SK-N-SH treated with all-trans-retinoic acid at 6 μM for 48 hours (cell line): ENCODE results near the gene BNIPL.

Experiments
- ATAC-seq: fragments of 200-7000 bp; cut with Tn5 transposase; 3 replicates; pipeline ENCODE4 v1.9.1; 2020; ENCODE audit warnings: mild to moderate bottlenecking, moderate library complexity
- ARNTL ChIP-seq: fragments of 450-650 bp; formaldehyde crosslinking; IDR thresholded peaks from 2 replicates; pipeline ENCODE4 v1.5.0; 2020; ENCODE audit warnings: low read depth, mild to moderate bottlenecking, moderate library complexity, borderline replicate concordance
- BACH2 ChIP-seq: fragments of 250-450 bp; sonication (Bioruptor Pico); IDR thresholded peaks from 2 replicates; pipeline ENCODE4 v1.9.0; 2021; ENCODE audit warnings: mild to moderate bottlenecking, borderline replicate concordance
- CSDC2 ChIP-seq: fragments of 250-450 bp; sonication (Bioruptor Pico); IDR thresholded peaks from 2 replicates; pipeline ENCODE4 v1.5.0; 2020; ENCODE audit warnings: mild to moderate bottlenecking, moderate library complexity
- ESRRG ChIP-seq: fragments of 250-450 bp; sonication (Bioruptor Pico); IDR thresholded peaks from 2 replicates; pipeline ENCODE4 v1.6.1; 2021; ENCODE audit warnings: mild to moderate bottlenecking
- GLIS3 ChIP-seq: fragments of 250-450 bp; sonication (Bioruptor Pico); IDR thresholded peaks from 2 replicates; pipeline ENCODE4 v1.5.0; 2020; ENCODE audit warnings: mild to moderate bottlenecking, moderate library complexity
- PPARA ChIP-seq: fragments of 250-450 bp; sonication (Bioruptor Pico); IDR thresholded peaks from 2 replicates; pipeline ENCODE4 v1.5.0; 2020; ENCODE audit warnings: mild to moderate bottlenecking, borderline replicate concordance
- RARB ChIP-seq: fragments of 250-450 bp; sonication (Bioruptor Pico); IDR thresholded peaks from 2 replicates; pipeline ENCODE4 v1.8.0; 2021; ENCODE audit warnings: mild to moderate bottlenecking, moderate library complexity
- SNAI2 ChIP-seq: fragments of 250-450 bp; sonication (Bioruptor Pico); IDR thresholded peaks from 2 replicates; pipeline ENCODE4 v1.5.0; 2020; ENCODE audit warnings: mild to moderate bottlenecking, moderate library complexity
- TCF4 ChIP-seq: fragments of 250-450 bp; sonication (Bioruptor Pico); IDR thresholded peaks from 2 replicates; pipeline ENCODE4 v1.8.0; 2021; ENCODE audit warnings: mild to moderate bottlenecking, moderate library complexity, borderline replicate concordance
- TOX ChIP-seq: fragments of 250-450 bp; sonication (Bioruptor Pico); IDR thresholded peaks from 2 replicates; pipeline ENCODE4 v1.8.0; 2021; ENCODE audit warnings: mild to moderate bottlenecking, moderate library complexity, borderline replicate concordance
- ZC3H10 ChIP-seq: fragments of 250-450 bp; sonication (Bioruptor Pico); IDR thresholded peaks from 2 replicates; pipeline ENCODE4 v1.5.1; 2021; ENCODE audit warnings: mild to moderate bottlenecking, moderate library complexity
- ZFP3 ChIP-seq: fragments of 250-450 bp; sonication (Bioruptor Pico); IDR thresholded peaks from 2 replicates; pipeline ENCODE4 v1.5.0; 2020; ENCODE audit warnings: mild to moderate bottlenecking, moderate library complexity
- ZFP30 ChIP-seq: fragments of 450-650 bp; formaldehyde crosslinking; IDR thresholded peaks from 2 replicates; pipeline ENCODE4 v1.5.0; 2022; ENCODE audit warnings: mild to moderate bottlenecking, moderate library complexity
- ZNF565 ChIP-seq: fragments of 450-650 bp; formaldehyde crosslinking; conservative IDR thresholded peaks from 2 replicates; pipeline ENCODE4 v1.5.0; 2020; ENCODE audit warnings: low read depth, mild to moderate bottlenecking, moderate library complexity
- ZNF70 ChIP-seq: fragments of 450-650 bp; formaldehyde crosslinking; IDR thresholded peaks from 2 replicates; pipeline ENCODE4 v1.5.0; 2020; ENCODE audit warnings: mild to moderate bottlenecking, moderate library complexity
- ZNF8 ChIP-seq: fragments of 450-650 bp; formaldehyde crosslinking; IDR thresholded peaks from 2 replicates; pipeline ENCODE4 v1.5.0; 2020; ENCODE audit warnings: mild to moderate bottlenecking, moderate library complexity
- TF ChIP-seq, protein P1 (sequence below): fragments of 250-450 bp; sonication (Bioruptor Pico); IDR thresholded peaks from 2 replicates; pipeline ENCODE4 v1.5.1; 2021; ENCODE audit warnings: mild to moderate bottlenecking, moderate library complexity
- TF ChIP-seq, protein P2 (sequence below): fragments of 250-450 bp; sonication (Bioruptor Pico); IDR thresholded peaks from 2 replicates; pipeline ENCODE4 v1.8.0; 2021; ENCODE audit warnings: low read depth, mild to moderate bottlenecking, moderate library complexity, borderline replicate concordance
- TF ChIP-seq, protein P3 (sequence below): fragments of 250-450 bp; sonication (Bioruptor Pico); IDR thresholded peaks from 2 replicates; pipeline ENCODE4 v1.5.1; 2020; ENCODE audit warnings: low read depth, mild to moderate bottlenecking, moderate library complexity
- TF ChIP-seq, protein P4 (sequence below): fragments of 250-450 bp; sonication (Bioruptor Pico); IDR thresholded peaks from 2 replicates; pipeline ENCODE4 v1.5.0; 2020; ENCODE audit warnings: mild to moderate bottlenecking, moderate library complexity

BNIPL gene

DNA sequence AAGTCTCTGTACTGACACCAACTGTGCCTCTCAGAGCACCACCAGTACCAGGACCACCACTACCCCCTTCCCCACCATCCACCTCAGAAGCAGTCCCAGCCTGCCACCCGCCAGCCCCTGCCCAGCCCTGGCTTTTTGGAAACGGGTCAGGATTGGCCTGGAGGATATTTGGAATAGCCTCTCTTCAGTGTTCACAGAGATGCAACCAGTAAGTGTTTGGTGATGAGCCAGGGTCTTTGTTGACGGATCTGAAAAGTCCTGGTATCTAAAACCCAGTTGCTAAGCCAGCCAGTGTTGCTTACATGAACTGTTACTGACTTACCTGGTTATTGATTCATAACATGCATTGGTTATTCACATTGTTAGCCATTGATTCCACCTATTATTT is 12.3 kb downstream of the BNIPL start (continued):
- TF ChIP-seq ZNF8 (no peak), GLIS3 (CRISPR knock-in tag) (no peak)
- TF ChIP-seq, protein P1, sequence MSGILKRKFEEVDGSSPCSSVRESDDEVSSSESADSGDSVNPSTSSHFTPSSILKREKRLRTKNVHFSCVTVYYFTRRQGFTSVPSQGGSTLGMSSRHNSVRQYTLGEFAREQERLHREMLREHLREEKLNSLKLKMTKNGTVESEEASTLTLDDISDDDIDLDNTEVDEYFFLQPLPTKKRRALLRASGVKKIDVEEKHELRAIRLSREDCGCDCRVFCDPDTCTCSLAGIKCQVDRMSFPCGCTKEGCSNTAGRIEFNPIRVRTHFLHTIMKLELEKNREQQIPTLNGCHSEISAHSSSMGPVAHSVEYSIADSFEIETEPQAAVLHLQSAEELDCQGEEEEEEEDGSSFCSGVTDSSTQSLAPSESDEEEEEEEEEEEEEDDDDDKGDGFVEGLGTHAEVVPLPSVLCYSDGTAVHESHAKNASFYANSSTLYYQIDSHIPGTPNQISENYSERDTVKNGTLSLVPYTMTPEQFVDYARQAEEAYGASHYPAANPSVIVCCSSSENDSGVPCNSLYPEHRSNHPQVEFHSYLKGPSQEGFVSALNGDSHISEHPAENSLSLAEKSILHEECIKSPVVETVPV (CRISPR knock-in tag): no peak

DNA sequence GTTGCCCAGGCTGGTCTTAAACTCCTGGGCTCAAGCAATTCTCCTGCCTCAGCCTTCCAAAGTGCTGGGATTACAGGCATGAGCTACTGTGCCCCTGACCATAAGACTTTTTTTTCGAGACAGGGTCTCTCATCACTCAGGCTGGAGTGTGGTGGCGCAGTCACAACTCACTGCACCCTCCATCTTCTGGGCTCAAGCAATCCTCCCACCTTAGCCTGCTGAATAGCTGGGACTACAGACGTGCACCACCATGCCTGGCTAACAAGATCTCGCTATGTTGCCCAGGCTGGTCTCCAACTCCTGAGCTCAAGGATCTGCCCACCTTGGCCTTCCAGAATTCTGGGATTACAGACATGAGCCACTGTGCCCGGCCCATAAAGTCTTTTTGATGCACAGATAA is 13.1 kb downstream of the BNIPL start:
- no peak for ATAC-seq
- TF ChIP-seq ZFP30 (CRISPR knock-in tag) (no peak), ZNF70 (CRISPR knock-in tag) (no peak), ZFP3 (CRISPR knock-in tag) (no peak), ARNTL (no peak), PPARA (no peak)
- TF ChIP-seq, protein P2, sequence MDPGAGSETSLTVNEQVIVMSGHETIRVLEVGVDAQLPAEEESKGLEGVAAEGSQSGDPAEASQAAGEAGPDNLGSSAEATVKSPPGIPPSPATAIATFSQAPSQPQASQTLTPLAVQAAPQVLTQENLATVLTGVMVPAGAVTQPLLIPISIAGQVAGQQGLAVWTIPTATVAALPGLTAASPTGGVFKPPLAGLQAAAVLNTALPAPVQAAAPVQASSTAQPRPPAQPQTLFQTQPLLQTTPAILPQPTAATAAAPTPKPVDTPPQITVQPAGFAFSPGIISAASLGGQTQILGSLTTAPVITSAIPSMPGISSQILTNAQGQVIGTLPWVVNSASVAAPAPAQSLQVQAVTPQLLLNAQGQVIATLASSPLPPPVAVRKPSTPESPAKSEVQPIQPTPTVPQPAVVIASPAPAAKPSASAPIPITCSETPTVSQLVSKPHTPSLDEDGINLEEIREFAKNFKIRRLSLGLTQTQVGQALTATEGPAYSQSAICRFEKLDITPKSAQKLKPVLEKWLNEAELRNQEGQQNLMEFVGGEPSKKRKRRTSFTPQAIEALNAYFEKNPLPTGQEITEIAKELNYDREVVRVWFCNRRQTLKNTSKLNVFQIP (CRISPR knock-in tag): no peak
- TF ChIP-seq, all 23 proteins: peak for 0

DNA sequence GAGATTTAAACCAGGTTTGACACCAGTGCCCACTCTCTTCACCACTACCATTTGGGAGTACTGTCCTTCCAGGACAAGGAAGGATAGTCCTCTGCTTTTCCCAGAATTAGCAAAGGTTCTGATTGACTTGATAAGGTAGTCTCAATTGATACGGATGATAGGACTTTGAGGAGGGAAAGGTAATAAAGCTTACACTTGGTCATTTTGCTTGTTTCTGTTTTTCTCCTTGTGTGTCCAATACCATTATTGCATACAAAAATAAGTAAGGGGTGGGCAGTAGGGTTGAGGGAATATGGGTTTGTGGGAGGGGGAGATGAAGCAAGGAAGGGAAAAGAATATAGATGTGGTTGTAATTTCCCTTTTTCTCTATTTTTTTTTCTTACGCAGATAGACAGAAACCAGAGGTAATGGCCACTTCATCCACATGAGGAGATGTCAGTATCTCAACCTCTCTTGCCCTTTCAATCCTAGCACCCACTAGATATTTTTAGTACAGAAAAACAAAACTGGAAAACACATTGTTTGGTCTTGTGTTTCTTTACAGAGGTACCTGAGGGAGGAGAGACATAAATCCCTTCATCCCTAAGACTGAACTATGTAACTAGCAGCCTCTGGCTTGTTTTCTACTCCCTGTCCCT is 13.8 kb downstream of the BNIPL start:
- no peak for ATAC-seq
- no peak for TF ChIP-seq TOX (CRISPR knock-in tag)
- TF ChIP-seq GLIS3 (CRISPR knock-in tag): no peak
- TF ChIP-seq CSDC2 (CRISPR knock-in tag): no peak

DNA sequence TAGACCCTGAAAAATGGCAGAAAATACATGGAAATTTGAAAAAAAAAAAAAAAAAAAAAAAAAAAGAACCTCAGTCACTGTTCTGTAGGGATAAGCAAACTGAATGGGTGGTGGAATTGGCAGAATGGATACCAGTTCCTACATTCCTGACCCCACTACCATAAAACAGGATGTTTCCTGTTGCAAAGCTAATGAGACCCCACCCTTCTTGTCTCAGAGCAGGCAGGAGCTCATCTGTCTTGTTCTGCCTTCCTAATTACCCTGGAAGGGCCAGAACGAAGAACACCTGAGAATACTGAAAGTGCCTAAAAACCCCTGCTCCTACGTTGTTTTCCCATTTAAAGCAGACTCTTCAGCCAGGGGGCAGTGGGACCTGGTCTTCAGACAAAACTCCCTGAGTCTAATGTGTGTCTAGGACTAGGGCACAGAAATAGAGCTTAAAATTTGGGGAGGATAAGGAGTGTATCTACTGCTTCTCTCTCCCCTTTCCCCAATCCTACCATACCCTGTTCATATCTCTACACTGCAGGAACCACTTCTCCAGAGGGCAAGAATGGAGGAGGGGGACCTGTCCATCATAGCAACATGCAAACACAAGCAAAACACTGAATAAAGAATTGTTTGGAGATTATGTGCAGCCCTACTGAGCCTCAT is 15.1 kb downstream of the BNIPL start:
- ATAC-seq: no peak
- no peak for TF ChIP-seq ZNF565 (CRISPR knock-in tag)
- TF ChIP-seq, protein P1 (CRISPR knock-in tag): no peak
- TF ChIP-seq ZNF70 (CRISPR knock-in tag): no peak
- no peak for TF ChIP-seq TOX (CRISPR knock-in tag)
- no peak for TF ChIP-seq PPARA
- TF ChIP-seq GLIS3 (CRISPR knock-in tag): no peak
- no peak for TF ChIP-seq ZFP30 (CRISPR knock-in tag)
- TF ChIP-seq ESRRG (CRISPR knock-in tag): no peak
- TF ChIP-seq, protein P2 (CRISPR knock-in tag): no peak
- no peak for TF ChIP-seq ZFP3 (CRISPR knock-in tag)
- TF ChIP-seq, protein P3, sequence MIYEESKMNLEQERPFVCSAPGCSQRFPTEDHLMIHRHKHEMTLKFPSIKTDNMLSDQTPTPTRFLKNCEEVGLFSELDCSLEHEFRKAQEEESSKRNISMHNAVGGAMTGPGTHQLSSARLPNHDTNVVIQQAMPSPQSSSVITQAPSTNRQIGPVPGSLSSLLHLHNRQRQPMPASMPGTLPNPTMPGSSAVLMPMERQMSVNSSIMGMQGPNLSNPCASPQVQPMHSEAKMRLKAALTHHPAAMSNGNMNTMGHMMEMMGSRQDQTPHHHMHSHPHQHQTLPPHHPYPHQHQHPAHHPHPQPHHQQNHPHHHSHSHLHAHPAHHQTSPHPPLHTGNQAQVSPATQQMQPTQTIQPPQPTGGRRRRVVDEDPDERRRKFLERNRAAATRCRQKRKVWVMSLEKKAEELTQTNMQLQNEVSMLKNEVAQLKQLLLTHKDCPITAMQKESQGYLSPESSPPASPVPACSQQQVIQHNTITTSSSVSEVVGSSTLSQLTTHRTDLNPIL (CRISPR knock-in tag): no peak
- no peak for TF ChIP-seq ZNF8

DNA sequence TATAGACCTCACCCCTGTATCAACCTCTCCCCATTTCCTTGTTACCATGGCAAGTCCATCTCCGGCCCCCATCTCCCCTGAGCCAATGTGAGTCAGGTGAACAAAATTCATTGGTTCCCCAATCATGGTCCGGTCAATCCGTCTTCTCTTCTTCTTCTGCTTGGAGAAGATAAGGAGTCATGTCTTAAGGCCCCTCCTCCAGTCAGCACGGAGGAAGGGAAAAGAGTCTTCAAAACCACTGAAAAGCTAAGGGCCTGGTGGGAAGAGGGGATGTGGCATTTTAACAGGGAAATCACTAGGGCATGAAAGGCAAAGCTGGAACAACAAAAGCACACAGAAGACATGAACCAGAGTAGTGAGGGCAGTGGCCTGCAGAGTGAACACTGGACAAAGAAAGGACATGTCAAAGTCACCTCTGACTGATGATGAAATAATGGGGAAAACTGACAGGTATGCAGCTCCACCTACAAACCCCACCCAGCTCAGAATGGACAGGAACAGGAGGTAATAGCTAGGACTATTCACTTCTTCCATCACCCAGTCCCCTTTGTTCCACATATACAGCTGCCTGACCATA is 18.7 kb downstream of the BNIPL start:
- ATAC-seq: no peak
- no peak for TF ChIP-seq SNAI2 (CRISPR knock-in tag)
- no peak for TF ChIP-seq TCF4
- TF ChIP-seq, protein P3 (CRISPR knock-in tag): no peak
- no peak for TF ChIP-seq ZFP30 (CRISPR knock-in tag)
- TF ChIP-seq ARNTL: no peak
- TF ChIP-seq ESRRG (CRISPR knock-in tag): no peak
- no peak for TF ChIP-seq RARB (CRISPR knock-in tag)
- TF ChIP-seq CSDC2 (CRISPR knock-in tag): no peak
- no peak for TF ChIP-seq GLIS3 (CRISPR knock-in tag)
- no peak for TF ChIP-seq BACH2
- no peak for TF ChIP-seq ZC3H10 (CRISPR knock-in tag)
- no peak for TF ChIP-seq ZNF8
- TF ChIP-seq, protein P4, sequence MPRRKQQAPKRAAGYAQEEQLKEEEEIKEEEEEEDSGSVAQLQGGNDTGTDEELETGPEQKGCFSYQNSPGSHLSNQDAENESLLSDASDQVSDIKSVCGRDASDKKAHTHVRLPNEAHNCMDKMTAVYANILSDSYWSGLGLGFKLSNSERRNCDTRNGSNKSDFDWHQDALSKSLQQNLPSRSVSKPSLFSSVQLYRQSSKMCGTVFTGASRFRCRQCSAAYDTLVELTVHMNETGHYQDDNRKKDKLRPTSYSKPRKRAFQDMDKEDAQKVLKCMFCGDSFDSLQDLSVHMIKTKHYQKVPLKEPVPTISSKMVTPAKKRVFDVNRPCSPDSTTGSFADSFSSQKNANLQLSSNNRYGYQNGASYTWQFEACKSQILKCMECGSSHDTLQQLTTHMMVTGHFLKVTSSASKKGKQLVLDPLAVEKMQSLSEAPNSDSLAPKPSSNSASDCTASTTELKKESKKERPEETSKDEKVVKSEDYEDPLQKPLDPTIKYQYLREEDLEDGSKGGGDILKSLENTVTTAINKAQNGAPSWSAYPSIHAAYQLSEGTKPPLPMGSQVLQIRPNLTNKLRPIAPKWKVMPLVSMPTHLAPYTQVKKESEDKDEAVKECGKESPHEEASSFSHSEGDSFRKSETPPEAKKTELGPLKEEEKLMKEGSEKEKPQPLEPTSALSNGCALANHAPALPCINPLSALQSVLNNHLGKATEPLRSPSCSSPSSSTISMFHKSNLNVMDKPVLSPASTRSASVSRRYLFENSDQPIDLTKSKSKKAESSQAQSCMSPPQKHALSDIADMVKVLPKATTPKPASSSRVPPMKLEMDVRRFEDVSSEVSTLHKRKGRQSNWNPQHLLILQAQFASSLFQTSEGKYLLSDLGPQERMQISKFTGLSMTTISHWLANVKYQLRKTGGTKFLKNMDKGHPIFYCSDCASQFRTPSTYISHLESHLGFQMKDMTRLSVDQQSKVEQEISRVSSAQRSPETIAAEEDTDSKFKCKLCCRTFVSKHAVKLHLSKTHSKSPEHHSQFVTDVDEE (CRISPR knock-in tag): no peak
